ENCODE data around the gene MMEL1.
"Not testable (repeated sequence)": the region's sequence is repeated elsewhere in the genome, so short reads cannot be mapped to it uniquely, and the experiment has no call there.

MMEL1 gene, protein sequence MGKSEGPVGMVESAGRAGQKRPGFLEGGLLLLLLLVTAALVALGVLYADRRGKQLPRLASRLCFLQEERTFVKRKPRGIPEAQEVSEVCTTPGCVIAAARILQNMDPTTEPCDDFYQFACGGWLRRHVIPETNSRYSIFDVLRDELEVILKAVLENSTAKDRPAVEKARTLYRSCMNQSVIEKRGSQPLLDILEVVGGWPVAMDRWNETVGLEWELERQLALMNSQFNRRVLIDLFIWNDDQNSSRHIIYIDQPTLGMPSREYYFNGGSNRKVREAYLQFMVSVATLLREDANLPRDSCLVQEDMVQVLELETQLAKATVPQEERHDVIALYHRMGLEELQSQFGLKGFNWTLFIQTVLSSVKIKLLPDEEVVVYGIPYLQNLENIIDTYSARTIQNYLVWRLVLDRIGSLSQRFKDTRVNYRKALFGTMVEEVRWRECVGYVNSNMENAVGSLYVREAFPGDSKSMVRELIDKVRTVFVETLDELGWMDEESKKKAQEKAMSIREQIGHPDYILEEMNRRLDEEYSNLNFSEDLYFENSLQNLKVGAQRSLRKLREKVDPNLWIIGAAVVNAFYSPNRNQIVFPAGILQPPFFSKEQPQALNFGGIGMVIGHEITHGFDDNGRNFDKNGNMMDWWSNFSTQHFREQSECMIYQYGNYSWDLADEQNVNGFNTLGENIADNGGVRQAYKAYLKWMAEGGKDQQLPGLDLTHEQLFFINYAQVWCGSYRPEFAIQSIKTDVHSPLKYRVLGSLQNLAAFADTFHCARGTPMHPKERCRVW

GRCh38 chr1:2632561-2633361, at the start of gene MMEL1:
MMEL1 (minus strand) TSS chr1:2633016; CDS start chr1:2629484, 3,532 bp downstream.
- DNase-seq (ENCODE audit: low read depth in 3 of 3) = no peak

DNA sequence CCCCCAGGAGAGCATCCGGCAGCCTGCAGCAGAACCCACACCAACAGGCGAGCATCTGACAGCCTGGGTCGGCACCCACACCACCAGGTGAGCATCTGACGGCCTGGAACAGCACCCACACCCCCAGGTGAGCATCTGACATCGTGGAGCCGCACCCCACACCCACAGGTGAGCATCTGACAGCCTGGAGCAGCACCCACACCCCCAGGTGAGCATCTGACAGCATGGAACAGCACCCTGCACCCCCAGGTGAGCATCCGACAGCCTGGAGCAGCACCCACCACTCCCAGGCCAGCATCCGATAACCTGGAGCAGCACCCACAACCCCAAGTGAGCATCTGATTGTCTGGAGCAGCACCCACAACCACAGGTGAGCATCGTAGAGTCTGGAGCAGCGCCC, 43.9 kb upstream of the MMEL1 start:
- DNase-seq (ENCODE audit: low read depth in 3 of 3) = not testable (repeated sequence)

GRCh38 chr1:2671656-2672055, 38.8 kb upstream of the MMEL1 start:
- DNase-seq (ENCODE audit: low read depth in 3 of 3) = not testable (repeated sequence)

GRCh38 chr1:2659806-2660205, 27.0 kb upstream of the MMEL1 start:
- DNase-seq (ENCODE audit: low read depth in 3 of 3) = not testable (repeated sequence)

GRCh38 chr1:2657909-2658308, 25.1 kb upstream of the MMEL1 start:
- not testable (repeated sequence) for DNase-seq (ENCODE audit: low read depth in 3 of 3)

DNA sequence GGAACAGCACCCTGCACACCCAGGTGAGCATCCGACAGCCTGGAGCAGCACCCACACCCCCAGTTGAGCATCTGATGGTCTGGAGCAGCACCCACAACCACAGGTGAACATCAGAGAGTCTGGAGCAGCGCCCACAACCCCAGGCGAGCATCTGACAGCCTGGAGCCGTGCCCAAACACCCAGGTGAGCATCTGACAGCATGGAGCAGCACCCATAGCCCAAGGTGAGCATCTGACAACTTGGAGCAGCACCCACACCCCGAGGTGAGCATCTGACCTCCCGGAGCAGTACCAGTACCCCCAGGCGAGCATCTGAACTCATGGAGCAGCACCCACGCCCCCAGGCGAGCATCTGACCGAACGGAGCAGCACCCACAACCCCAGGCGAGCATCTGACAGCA, 24.3 kb upstream of the MMEL1 start:
- not testable (repeated sequence) for DNase-seq (ENCODE audit: low read depth in 3 of 3)

GRCh38 chr1:2655598-2656434, 23.0 kb upstream of the MMEL1 start:
- DNase-seq (ENCODE audit: low read depth in 3 of 3) = not testable (repeated sequence)

GRCh38 chr1:2654443-2654948, 21.7 kb upstream of the MMEL1 start:
- DNase-seq (ENCODE audit: low read depth in 3 of 3) = not testable (repeated sequence)

GRCh38 chr1:2653741-2654442, 21.1 kb upstream of the MMEL1 start:
- not testable (repeated sequence) for DNase-seq (ENCODE audit: low read depth in 3 of 3)

DNA sequence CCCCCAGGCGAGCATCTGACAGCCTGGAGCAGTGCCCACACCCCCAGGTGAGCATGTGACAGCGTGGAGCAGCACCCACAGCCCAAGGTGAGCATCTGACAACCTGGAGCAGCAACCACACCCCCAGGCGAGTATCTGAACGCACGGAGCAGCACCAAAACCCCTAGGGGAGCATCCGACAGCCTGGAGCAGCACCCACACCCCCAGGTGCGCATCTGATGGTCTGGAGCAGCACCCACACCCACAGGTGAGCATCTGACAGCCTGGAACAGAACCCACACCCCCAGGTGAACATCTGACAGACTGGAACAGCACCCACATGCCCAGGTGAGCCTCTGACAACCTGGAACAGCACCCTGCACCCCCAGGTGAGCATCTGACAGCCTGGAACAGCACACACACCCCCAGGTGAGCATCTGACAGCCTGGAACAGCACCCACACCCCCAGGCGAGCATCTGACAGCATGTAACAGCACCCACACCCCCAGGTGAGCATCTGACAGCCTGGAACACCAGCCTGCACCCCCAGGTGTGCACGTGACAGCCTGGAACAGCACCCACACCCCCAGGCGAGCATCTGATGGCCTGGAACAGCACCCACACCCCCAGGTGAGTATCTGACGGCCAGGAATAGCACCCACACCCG, 20.2 kb upstream of the MMEL1 start:
- DNase-seq (ENCODE audit: low read depth in 3 of 3) = not testable (repeated sequence)

DNA sequence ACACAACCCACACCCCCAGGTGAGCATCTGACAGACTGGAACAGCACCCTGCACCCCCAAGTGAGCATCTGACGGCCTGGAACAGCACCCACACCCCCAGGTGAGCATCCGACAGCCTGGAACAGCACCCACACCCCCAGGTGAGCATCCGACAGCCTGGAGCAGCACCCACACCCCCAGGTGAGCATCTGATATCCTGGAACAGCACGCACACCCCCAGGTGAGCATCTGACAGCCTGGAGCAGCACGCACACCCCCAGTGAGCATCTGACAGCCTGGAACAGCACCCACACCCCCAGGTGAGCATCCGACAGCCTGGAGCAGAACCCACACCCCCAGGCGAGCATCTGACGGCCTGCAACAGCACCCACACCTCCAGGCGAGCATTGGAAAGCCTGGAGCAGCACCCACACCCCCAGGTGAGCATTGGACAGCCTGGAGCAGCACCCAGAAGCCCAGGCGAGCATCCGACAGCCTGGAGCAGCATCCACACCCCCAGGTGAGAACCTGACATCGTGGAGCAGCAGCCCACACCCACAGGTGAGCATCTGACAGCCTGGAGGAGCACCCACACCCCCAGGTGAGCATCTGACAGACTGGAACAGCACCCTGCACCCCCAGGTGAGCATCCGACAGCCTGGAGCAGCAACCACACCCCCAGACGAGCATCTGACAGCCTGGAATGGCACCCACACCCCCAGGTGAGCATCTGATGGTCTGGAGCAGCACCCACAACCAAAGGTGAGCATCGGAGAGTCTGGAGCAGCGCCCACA, 19.5 kb upstream of the MMEL1 start:
- DNase-seq (ENCODE audit: low read depth in 3 of 3) = not testable (repeated sequence)

DNA sequence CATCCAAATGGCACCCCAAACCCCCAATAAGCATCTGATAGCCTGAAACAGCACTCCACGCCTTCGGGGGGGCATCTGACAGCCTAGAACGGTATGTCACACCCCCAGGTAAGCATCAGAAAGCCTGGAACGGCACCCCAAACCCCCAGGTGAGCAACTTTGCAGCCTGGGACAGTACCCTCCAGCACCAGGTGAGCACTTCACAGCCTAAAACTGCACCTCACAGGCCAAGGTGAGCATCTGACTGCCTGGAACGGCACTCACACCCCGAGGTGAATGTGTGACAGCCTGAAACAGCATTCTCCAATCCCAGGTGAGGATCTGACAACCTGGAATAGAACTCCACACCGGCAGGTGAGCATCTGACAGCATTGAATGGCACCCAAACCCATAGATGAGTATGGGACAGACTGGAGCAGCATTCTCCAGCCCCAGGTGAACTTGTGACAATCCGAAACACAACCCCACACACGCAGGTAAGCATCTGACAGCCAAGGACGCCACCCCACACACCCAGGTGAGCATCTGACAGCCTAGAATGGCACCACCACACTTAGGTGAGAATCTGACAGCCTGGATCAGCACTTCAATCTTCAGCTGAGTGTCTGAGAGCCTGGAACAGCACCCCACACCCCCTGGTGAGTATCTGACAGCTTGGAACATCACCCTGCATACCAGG, 18.3 kb upstream of the MMEL1 start:
- no peak for DNase-seq (ENCODE audit: low read depth in 3 of 3)

DNA sequence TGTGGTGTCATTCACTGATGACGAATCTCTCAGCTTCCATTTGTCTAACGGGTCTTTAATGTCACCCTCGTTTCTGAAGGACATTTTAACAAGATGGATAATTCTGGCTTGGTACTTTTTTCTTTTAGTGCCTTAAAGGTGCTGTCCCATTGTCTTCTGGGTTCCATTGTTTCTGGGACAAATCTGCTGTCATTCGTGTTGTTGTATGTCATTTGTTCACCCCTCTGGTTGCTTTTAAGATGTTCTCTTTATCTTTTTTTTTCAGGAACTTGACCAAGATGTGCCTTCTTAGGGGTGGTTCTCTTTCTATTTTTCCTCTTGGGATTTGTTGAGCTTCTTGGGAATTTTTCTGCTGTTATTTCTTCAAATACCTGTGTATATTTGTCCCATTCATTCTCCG, 14.0 kb upstream of the MMEL1 start:
- DNase-seq (ENCODE audit: low read depth in 3 of 3) = no peak

DNA sequence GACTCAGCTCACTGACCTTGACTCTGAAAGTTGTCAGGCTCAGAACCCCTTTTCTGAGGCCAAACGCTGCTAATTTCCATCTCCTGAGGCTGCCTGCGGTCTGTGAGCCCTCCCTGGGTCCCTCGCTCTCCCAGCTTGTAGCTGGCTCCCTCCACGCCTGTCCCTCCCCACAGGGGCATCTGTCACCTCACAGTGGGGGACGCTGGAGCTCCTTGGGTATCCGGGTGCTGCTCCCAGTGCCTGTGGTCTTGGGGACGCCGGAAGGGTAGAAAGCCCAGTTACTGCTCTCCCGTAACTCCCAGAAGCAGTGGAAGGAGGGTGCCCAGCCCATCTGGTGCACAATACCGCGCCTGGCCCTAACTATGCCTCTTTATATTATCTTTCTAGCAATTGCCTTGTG, 13.0 kb upstream of the MMEL1 start:
- no peak for DNase-seq (ENCODE audit: low read depth in 3 of 3)

DNA sequence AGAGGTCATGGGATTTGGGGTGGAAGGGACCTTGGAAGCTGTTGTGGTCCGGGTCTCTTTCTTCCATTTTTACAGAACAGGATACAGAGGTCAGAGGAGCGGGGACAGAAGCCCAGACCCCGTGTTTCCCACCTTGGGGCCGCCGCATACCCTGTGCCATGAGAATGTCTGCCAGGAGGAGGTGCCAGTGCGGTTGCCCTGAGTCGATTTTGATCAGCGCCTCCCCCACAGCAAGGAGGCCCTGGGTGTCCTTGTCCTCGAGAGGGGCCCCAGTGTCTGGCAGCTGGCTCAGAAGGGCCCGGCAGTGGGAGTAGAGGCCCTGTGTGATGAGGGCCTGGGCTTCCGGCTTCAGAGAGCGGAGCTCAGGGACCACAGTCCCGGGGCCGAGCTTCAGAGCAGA, 12.3 kb upstream of the MMEL1 start:
- no peak for DNase-seq (ENCODE audit: low read depth in 3 of 3)

GRCh38 chr1:2644591-2645101, 11.8 kb upstream of the MMEL1 start:
- DNase-seq (ENCODE audit: low read depth in 3 of 3) = no peak

DNA sequence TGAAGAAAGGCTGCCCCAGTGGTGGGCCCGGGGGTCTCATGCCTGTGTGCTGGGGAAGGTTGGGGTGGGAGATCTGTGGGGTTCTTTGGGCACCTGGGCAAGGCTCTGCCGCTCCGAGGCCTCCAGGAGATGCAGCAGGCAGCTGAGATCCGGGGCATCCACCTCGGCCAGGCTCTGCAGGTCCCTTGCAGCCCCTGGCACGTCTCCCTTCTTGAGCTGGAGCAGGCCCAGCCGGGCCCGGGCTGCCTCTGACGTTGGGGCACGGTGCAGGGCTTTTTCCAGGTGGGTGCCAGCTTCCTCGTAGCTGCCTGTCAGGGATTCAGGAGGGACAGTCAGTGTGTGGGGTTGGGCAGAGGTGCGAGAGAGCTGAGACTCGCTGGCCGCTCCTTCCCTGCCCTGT, 11.4 kb upstream of the MMEL1 start:
- DNase-seq (ENCODE audit: low read depth in 3 of 3) = no peak

DNA sequence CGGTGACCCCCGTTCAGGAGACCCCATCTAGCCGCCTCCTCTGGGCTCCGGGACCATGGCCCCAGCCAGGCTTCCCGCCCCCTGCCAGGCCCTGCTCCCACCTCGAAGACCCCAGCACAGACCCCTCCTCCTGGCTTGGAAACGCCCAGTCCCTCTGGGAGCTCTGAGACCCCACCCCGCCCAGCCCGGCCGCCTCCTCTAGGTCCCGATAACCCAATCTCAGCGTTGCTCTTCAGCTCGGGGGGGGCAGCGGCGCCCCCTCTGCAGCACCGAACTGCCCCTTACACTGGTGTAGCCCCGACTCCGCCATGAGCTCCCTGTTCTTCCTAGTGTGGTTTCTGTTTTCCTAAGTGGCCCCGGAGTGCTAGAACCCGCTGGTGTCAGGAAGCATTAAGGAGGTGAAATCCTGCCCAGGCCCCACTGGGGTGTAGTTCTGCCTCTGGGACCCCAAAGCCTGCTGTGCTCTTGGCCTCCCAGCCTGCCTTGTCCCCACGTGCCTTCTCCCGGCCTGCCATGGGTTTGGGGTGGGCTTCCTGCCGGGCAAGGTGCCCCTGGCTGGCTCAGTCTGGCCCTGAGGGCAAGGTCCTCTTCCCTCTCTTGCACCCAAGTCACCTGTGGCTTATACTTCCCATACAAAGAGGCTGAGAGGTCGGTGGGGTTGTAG, 10.7 kb upstream of the MMEL1 start:
- DNase-seq (ENCODE audit: low read depth in 3 of 3) = no peak

Data from stimulated activated CD4-positive, alpha-beta T cell treated with anti-CD3 and anti-CD28 coated beads, TNF-alpha, amount 100 ng/mL, for 48 hours (primary cell).